ENCODE results near the gene BIRC6. TPM values are rescaled to one million over a fixed set of nuclear protein-coding genes. Genes with fewer than 3 reads are reported as not detected.

The BIRC6 gene
- total RNA-seq, 1 experiment from 2014 or later = 79.0 TPM

GRCh38 chr2:32384529-32384928 is 27.7 kb downstream of the BIRC6 start:
- Histone ChIP-seq H2AFZ (no peak overlapping the region), H3K4me3 (no peak overlapping the region), H3K4me2 (no peak overlapping the region), H3F3A (ENCODE audit: insufficient read depth, low read depth) (peaks cover 4% of the 10 kb centered on the region), H3K36me3 (ENCODE audit: low read depth) (peaks cover 55% of the 10 kb centered on the region), H3K27me3 (ENCODE audit: insufficient read depth, low read depth) (no peaks in the 10 kb centered on the region), H3K9me2 (ENCODE audit: insufficient read depth) (no peaks in the 10 kb centered on the region), H3K4me1 (replicated peaks; ENCODE audit: insufficient read depth) (no peaks in the 10 kb centered on the region), H3K79me2 (ENCODE audit: low read depth) (peaks cover 69% of the 10 kb centered on the region), H4K20me1 (ENCODE audit: insufficient read depth) (peaks cover 34% of the 10 kb centered on the region), H3K27ac (no peak overlapping the region), H3K9me3 (ENCODE audit: insufficient read depth, low read depth) (no peaks in the 10 kb centered on the region)
- BruUV-seq (replicated peaks) = no TSS peak
- intact Hi-C loops (cut with micrococcal nuclease; ENCODE audit: unreplicated experiment) = no loop called here
- no peak for DNase-seq
- TF ChIP-seq EZH2 (IDR thresholded peaks at IDR 0.05; ENCODE audit: low read depth) (no peak), CTCF (conservative IDR thresholded peaks at IDR 0.05) (no peak)
- CTCF ChIA-PET = no interaction called here
- POLR2A ChIA-PET (ENCODE audit: unreplicated experiment) = interaction anchor here (0.6 kb wide), 1 partner anchor 219 kb away, joined by 3 read pairs; no protein-coding TSS in a partner anchor

- H3K36me3 ChIP-seq (ENCODE audit: low read depth) = peaks cover 60% of the 10 kb centered on the region
- H2AFZ ChIP-seq = no peak overlapping the region
- H3K4me1 ChIP-seq (replicated peaks; ENCODE audit: insufficient read depth) = no peaks in the 10 kb centered on the region
- peaks cover 15% of the 10 kb centered on the region for H3F3A ChIP-seq (ENCODE audit: insufficient read depth, low read depth)
- H3K27me3 ChIP-seq (ENCODE audit: insufficient read depth, low read depth) = no peaks in the 10 kb centered on the region
- intact Hi-C loops (cut with micrococcal nuclease; ENCODE audit: unreplicated experiment) = no loop called here
- H3K79me2 ChIP-seq (ENCODE audit: low read depth) = peaks cover 64% of the 10 kb centered on the region
- DNase-seq = no peak
- ChIA-PET CTCF (no interaction called here), POLR2A (ENCODE audit: unreplicated experiment) (no interaction called here)
- peaks cover 35% of the 10 kb centered on the region for H4K20me1 ChIP-seq (ENCODE audit: insufficient read depth)
- no peaks in the 10 kb centered on the region for H3K9me2 ChIP-seq (ENCODE audit: insufficient read depth)
- H3K27ac ChIP-seq = no peak overlapping the region
- TF ChIP-seq EZH2 (IDR thresholded peaks at IDR 0.05; ENCODE audit: low read depth) = no peak
- no peak for TF ChIP-seq CTCF (conservative IDR thresholded peaks at IDR 0.05)
- no peak overlapping the region for H3K4me2 ChIP-seq
- H3K9me3 ChIP-seq (ENCODE audit: insufficient read depth, low read depth) = no peaks in the 10 kb centered on the region
- no peak overlapping the region for H3K4me3 ChIP-seq
- no TSS peak for BruUV-seq (replicated peaks)
These were observed 29.9 kb downstream of the BIRC6 start for GRCh38 chr2:32386739-32387138.

GRCh38 chr2:32399221-32399620 is 42.4 kb downstream of the BIRC6 start:
- Histone ChIP-seq H3K36me3 (ENCODE audit: low read depth) (peaks cover 38% of the 10 kb centered on the region), H4K20me1 (ENCODE audit: insufficient read depth) (peaks cover 16% of the 10 kb centered on the region; the same call in 1 of the 2 replicates), H3F3A (ENCODE audit: insufficient read depth, low read depth) (peaks cover 15% of the 10 kb centered on the region; the same call in 1 of the 2 replicates), H3K4me1 (replicated peaks; ENCODE audit: insufficient read depth) (no peaks in the 10 kb centered on the region), H3K4me2 (no peak overlapping the region), H3K79me2 (ENCODE audit: low read depth) (no peaks in the 10 kb centered on the region), H2AFZ (no peak overlapping the region), H3K9me3 (ENCODE audit: insufficient read depth, low read depth) (no peaks in the 10 kb centered on the region), H3K27me3 (ENCODE audit: insufficient read depth, low read depth) (no peaks in the 10 kb centered on the region), H3K9me2 (ENCODE audit: insufficient read depth) (no peaks in the 10 kb centered on the region), H3K4me3 (no peak overlapping the region), H3K27ac (no peak overlapping the region)
- no TSS peak for BruUV-seq (replicated peaks)
- DNase-seq = no peak
- ChIA-PET CTCF (no interaction called here), POLR2A (ENCODE audit: unreplicated experiment) (interaction anchor here (0.6 kb wide), 1 partner anchor 54 kb away, joined by 7 read pairs; no protein-coding TSS in a partner anchor)
- no peak for TF ChIP-seq CTCF (conservative IDR thresholded peaks at IDR 0.05)
- intact Hi-C loops (cut with micrococcal nuclease; ENCODE audit: unreplicated experiment) = no loop called here

Data from PC-9 (cell line).